Activated gamma-delta T cell treated with anti-CD3 and anti-CD28 coated beads, Interleukin-2, amount 50 U/mL, for 16 hours (primary cell): ENCODE data around the gene MYOCOS.

Experiments used
- DNase-seq: peaks from one replicate; pipeline ENCODE4 v3.0.0-alpha.2; 2020; ENCODE audit warnings: low read depth

MYOCOS gene

DNA sequence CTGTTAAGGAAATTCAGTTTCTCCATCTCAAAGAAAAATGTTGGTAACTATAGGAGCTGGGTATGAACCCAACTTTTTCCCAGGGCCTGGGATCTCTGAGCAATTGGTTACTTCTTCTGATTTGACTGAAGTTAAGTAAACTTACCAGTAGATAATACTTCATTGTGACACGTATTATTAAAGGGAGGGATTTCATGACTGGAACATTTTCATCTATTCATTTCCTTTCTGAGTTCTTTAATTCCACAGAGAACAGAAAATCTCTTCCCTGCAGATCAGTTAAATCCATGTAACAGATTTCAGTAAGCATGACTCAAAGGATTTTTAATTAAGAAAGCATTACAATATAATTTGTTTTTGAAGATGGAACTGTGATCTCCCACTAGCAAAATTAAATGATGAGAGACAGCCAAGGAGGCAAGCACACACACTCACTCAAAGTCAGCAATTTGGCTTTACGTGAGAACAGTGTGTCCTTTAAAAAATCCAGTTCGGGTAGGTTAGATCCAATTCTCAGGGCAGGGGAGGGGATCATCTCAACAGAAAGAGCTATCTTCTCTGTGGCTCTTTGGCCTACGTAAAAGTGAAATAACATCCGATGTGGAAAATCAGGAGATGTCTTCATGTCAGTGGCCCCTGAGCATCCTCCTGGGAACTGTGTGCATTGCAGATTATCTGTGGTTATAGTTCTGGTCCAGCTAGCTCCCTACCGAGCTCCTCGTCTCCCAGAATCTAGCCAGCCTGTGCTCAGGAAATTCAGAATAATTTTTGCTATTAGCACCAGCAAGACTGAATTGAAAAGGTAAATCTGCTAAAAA lies 41.2 kb downstream of the MYOCOS start:
- DNase-seq = no peak

- DNase-seq = no peak
These were observed 42.0 kb downstream of the MYOCOS start for GRCh38 chr1:171663854-171664575.

- DNase-seq = no peak
These were observed 42.9 kb downstream of the MYOCOS start for GRCh38 chr1:171664976-171665375.

GRCh38 chr1:171666114-171666769 lies 44.2 kb downstream of the MYOCOS start:
- DNase-seq = no peak

GRCh38 chr1:171668372-171668771 lies 46.3 kb downstream of the MYOCOS start:
- no peak for DNase-seq

DNA sequence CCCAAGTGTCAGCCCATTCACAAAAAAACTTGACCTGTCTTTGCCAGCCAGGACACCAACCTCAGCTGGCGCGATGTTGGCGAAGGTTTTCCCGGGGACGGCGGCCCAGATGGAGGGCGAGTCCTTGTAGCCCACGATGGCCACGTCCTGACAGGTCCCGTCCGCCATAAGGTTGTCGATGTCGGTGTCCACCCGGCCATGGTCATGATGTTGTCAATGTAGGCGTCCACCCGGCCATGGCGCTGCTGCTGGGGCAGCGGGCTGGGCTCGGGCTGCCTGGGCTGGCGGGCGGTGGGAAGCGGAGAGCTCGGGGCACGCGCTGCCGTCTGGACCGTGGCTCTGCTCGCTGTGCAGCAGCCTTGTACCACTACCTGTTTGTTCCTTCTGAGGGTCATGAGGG lies 48.7 kb downstream of the MYOCOS start:
- DNase-seq = no peak

DNA sequence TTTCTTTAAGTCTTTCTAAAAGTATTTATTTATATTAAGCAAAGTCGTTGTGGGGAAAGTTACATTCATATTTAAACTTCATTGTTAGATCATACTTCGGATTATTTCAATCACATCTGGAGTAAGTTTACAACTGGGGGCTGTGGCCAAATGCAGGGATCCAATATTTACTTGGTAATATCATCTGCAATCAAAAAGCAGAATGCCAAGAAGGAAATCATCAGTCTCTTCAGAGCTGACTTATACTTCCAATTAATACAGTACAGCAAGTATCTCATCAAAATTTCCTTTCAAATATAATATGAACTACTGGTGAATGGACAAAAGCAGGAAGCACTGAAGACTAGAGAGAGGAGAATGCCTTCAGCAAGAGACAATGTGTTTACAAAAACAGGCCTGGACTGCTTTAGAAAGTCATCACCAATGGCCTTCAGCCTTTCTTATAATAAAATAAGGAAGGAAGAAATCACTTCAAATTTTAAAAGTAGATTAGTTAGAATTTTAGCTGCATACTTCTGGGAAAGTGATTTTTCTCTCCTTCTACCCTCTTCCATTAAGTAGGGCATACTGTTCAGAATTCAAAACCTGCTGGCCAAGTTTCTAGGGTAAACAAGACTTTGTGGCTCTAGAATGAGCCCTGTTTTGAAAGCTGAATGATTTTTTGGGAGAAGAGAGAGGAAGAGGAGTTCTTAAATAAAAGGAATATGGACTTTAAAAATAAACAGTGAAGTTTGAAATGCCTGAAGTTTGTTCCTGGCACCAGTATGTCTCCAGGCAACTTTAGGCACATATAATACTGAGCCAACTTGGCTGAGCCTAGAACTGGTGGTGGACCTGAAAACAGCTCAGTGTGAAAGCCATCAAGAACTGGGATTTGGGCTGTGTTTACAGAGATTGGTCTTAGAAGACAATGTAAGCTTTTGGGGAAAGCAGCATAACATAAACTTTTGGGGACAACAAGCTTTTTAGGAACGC lies 52.7 kb downstream of the MYOCOS start:
- no peak for DNase-seq
